Measurements from ENCODE around the gene EPS8.

Gene EPS8

GRCh38 chr12:15697201-15697600, 92.0 kb downstream of the EPS8 start:
- Histone ChIP-seq H3K4me3 (ENCODE audit: insufficient read depth in 1 of 2, low read depth in 1 of 2, low read length in 2 of 2) (no peak overlapping the region), H2AFZ (ENCODE audit: low read depth, low read length) (no peak overlapping the region), H3K9me3 (ENCODE audit: control insufficient read depth, low read length) (no peaks in the 10 kb centered on the region), H3K4me2 (ENCODE audit: low read length, poor library complexity, severe bottlenecking) (no peak overlapping the region), H2BK5ac (ENCODE audit: low read depth, low read length, poor library complexity, severe bottlenecking) (no peak overlapping the region), H3K14ac (ENCODE audit: low read length in 2 of 2) (peak overlapping the region in 1 of 2 experiments; percentile 75), H4K91ac (ENCODE audit: low read length) (peak overlapping the region; percentile 61), H3K27ac (ENCODE audit: low read length, poor library complexity, severe bottlenecking) (no peak overlapping the region), H2BK15ac (ENCODE audit: low read depth, poor library complexity, severe bottlenecking) (no peak overlapping the region), H3K9ac (ENCODE audit: low read length) (no peak overlapping the region), H3K23ac (ENCODE audit: low read length in 2 of 2) (no peak overlapping the region), H2BK12ac (ENCODE audit: low read length in 2 of 2) (peak overlapping the region; percentile 89), H3K4ac (ENCODE audit: low read depth in 1 of 2, low read length in 2 of 2) (peak overlapping the region in 1 of 2 experiments; percentile 73), H3K18ac (ENCODE audit: low read depth in 1 of 2, low read length in 2 of 2) (peak overlapping the region; percentile 62 to 90), H2AK5ac (ENCODE audit: low read length, severe bottlenecking) (peak overlapping the region; percentile 69), H3K36me3 (ENCODE audit: control insufficient read depth in 1 of 2, insufficient read depth in 2 of 2, low read depth in 1 of 2, low read length in 2 of 2) (no peaks in the 10 kb centered on the region), H4K8ac (ENCODE audit: low read length) (peak overlapping the region; percentile 72), H3K27me3 (ENCODE audit: control insufficient read depth in 1 of 2, insufficient read depth in 1 of 2, low read length in 2 of 2) (no peaks in the 10 kb centered on the region), H3K79me1 (replicated peaks; ENCODE audit: low read length, poor library complexity, severe bottlenecking) (peaks cover 1% of the 10 kb centered on the region), H2BK120ac (ENCODE audit: low read depth, low read length) (peak overlapping the region; percentile 34), H3K4me1 (ENCODE audit: control insufficient read depth, insufficient read depth, low read depth, low read length) (peaks cover 5% of the 10 kb centered on the region)
- 41% methylated on average over 2 of the region's 2 CpGs for WGBS
- DNase-seq: no peak

- Histone ChIP-seq H3K36me3 (ENCODE audit: control insufficient read depth in 1 of 2, insufficient read depth in 2 of 2, low read depth in 1 of 2, low read length in 2 of 2) (no peaks in the 10 kb centered on the region), H3K9me3 (ENCODE audit: control insufficient read depth, low read length) (no peaks in the 10 kb centered on the region), H4K91ac (ENCODE audit: low read length) (no peak overlapping the region), H3K27ac (ENCODE audit: low read length, poor library complexity, severe bottlenecking) (no peak overlapping the region), H3K79me1 (replicated peaks; ENCODE audit: low read length, poor library complexity, severe bottlenecking) (peaks cover 1% of the 10 kb centered on the region), H3K18ac (ENCODE audit: low read depth in 1 of 2, low read length in 2 of 2) (peak overlapping the region in 1 of 2 experiments; percentile 21), H3K27me3 (ENCODE audit: control insufficient read depth in 1 of 2, insufficient read depth in 1 of 2, low read length in 2 of 2) (no peaks in the 10 kb centered on the region), H3K4me3 (ENCODE audit: insufficient read depth in 1 of 2, low read depth in 1 of 2, low read length in 2 of 2) (peak overlapping the region in 1 of 2 experiments; percentile 3), H3K23ac (ENCODE audit: low read length in 2 of 2) (no peak overlapping the region), H3K4me2 (ENCODE audit: low read length, poor library complexity, severe bottlenecking) (no peak overlapping the region), H2BK12ac (ENCODE audit: low read length in 2 of 2) (peak overlapping the region in 1 of 2 experiments; percentile 83), H3K4ac (ENCODE audit: low read depth in 1 of 2, low read length in 2 of 2) (no peak overlapping the region), H4K8ac (ENCODE audit: low read length) (no peak overlapping the region), H2BK120ac (ENCODE audit: low read depth, low read length) (no peak overlapping the region), H2AK5ac (ENCODE audit: low read length, severe bottlenecking) (no peak overlapping the region), H2BK15ac (ENCODE audit: low read depth, poor library complexity, severe bottlenecking) (no peak overlapping the region), H2BK5ac (ENCODE audit: low read depth, low read length, poor library complexity, severe bottlenecking) (no peak overlapping the region), H2AFZ (ENCODE audit: low read depth, low read length) (no peak overlapping the region), H3K4me1 (ENCODE audit: control insufficient read depth, insufficient read depth, low read depth, low read length) (peaks cover 7% of the 10 kb centered on the region), H3K9ac (ENCODE audit: low read length) (peak overlapping the region; percentile 39), H3K14ac (ENCODE audit: low read length in 2 of 2) (peak overlapping the region in 1 of 2 experiments; percentile 20)
- peak; percentile 71 for DNase-seq
- WGBS: 100% methylated on average over 1 of the region's 2 CpGs
Observed at GRCh38 chr12:15693228-15693911, 95.8 kb downstream of the EPS8 start.

GRCh38 chr12:15691388-15691787, 97.8 kb downstream of the EPS8 start:
- Histone ChIP-seq H3K14ac (ENCODE audit: low read length in 2 of 2) (no peak overlapping the region), H3K4me1 (ENCODE audit: control insufficient read depth, insufficient read depth, low read depth, low read length) (peaks cover 7% of the 10 kb centered on the region), H3K27me3 (ENCODE audit: control insufficient read depth in 1 of 2, insufficient read depth in 1 of 2, low read length in 2 of 2) (no peaks in the 10 kb centered on the region), H3K9ac (ENCODE audit: low read length) (no peak overlapping the region), H3K27ac (ENCODE audit: low read length, poor library complexity, severe bottlenecking) (no peak overlapping the region), H3K4ac (ENCODE audit: low read depth in 1 of 2, low read length in 2 of 2) (no peak overlapping the region), H3K36me3 (ENCODE audit: control insufficient read depth in 1 of 2, insufficient read depth in 2 of 2, low read depth in 1 of 2, low read length in 2 of 2) (no peaks in the 10 kb centered on the region), H3K9me3 (ENCODE audit: control insufficient read depth, low read length) (no peaks in the 10 kb centered on the region), H4K8ac (ENCODE audit: low read length) (no peak overlapping the region), H2BK5ac (ENCODE audit: low read depth, low read length, poor library complexity, severe bottlenecking) (no peak overlapping the region), H2AFZ (ENCODE audit: low read depth, low read length) (no peak overlapping the region), H2AK5ac (ENCODE audit: low read length, severe bottlenecking) (no peak overlapping the region), H2BK12ac (ENCODE audit: low read length in 2 of 2) (no peak overlapping the region), H3K23ac (ENCODE audit: low read length in 2 of 2) (no peak overlapping the region), H2BK15ac (ENCODE audit: low read depth, poor library complexity, severe bottlenecking) (no peak overlapping the region), H3K18ac (ENCODE audit: low read depth in 1 of 2, low read length in 2 of 2) (peak overlapping the region in 1 of 2 experiments; percentile 54), H3K4me2 (ENCODE audit: low read length, poor library complexity, severe bottlenecking) (no peak overlapping the region), H4K91ac (ENCODE audit: low read length) (no peak overlapping the region), H3K79me1 (replicated peaks; ENCODE audit: low read length, poor library complexity, severe bottlenecking) (no peaks in the 10 kb centered on the region), H3K4me3 (ENCODE audit: insufficient read depth in 1 of 2, low read depth in 1 of 2, low read length in 2 of 2) (no peak overlapping the region), H2BK120ac (ENCODE audit: low read depth, low read length) (no peak overlapping the region)
- 91% methylated on average over 3 of the region's 4 CpGs for WGBS
- no peak for DNase-seq

DNA sequence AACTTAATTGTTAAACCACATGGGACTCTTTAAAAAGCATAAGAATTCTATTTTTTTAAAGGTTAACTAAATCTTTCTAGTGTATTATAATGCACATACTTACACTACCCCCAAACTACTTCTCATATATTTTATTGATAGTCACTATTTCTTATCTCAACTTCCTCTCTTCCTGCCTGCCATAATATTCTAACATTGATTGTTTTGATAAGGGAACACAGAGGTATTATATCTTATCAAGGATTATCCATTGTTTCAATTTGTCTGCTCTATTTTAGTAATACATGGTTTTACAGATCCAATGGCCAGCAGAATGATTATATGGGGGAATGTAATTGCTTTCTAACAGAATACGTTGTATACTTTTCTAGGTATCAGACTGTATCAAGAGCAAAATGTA, 98.9 kb downstream of the EPS8 start:
- Histone ChIP-seq H2AFZ (ENCODE audit: low read depth, low read length) (no peak overlapping the region), H3K4me3 (ENCODE audit: insufficient read depth in 1 of 2, low read depth in 1 of 2, low read length in 2 of 2) (no peak overlapping the region), H3K79me1 (replicated peaks; ENCODE audit: low read length, poor library complexity, severe bottlenecking) (no peaks in the 10 kb centered on the region), H2BK12ac (ENCODE audit: low read length in 2 of 2) (no peak overlapping the region), H2BK120ac (ENCODE audit: low read depth, low read length) (no peak overlapping the region), H3K36me3 (ENCODE audit: control insufficient read depth in 1 of 2, insufficient read depth in 2 of 2, low read depth in 1 of 2, low read length in 2 of 2) (no peaks in the 10 kb centered on the region), H4K8ac (ENCODE audit: low read length) (no peak overlapping the region), H3K9me3 (ENCODE audit: control insufficient read depth, low read length) (no peaks in the 10 kb centered on the region), H3K23ac (ENCODE audit: low read length in 2 of 2) (no peak overlapping the region), H2BK15ac (ENCODE audit: low read depth, poor library complexity, severe bottlenecking) (no peak overlapping the region), H3K27ac (ENCODE audit: low read length, poor library complexity, severe bottlenecking) (no peak overlapping the region), H3K4me2 (ENCODE audit: low read length, poor library complexity, severe bottlenecking) (no peak overlapping the region), H3K27me3 (ENCODE audit: control insufficient read depth in 1 of 2, insufficient read depth in 1 of 2, low read length in 2 of 2) (no peaks in the 10 kb centered on the region), H3K4me1 (ENCODE audit: control insufficient read depth, insufficient read depth, low read depth, low read length) (peaks cover 7% of the 10 kb centered on the region), H3K14ac (ENCODE audit: low read length in 2 of 2) (no peak overlapping the region), H3K18ac (ENCODE audit: low read depth in 1 of 2, low read length in 2 of 2) (no peak overlapping the region), H3K4ac (ENCODE audit: low read depth in 1 of 2, low read length in 2 of 2) (no peak overlapping the region), H4K91ac (ENCODE audit: low read length) (no peak overlapping the region), H2BK5ac (ENCODE audit: low read depth, low read length, poor library complexity, severe bottlenecking) (no peak overlapping the region), H3K9ac (ENCODE audit: low read length) (no peak overlapping the region), H2AK5ac (ENCODE audit: low read length, severe bottlenecking) (no peak overlapping the region)
- no peak for DNase-seq
- WGBS: 100% methylated on average over 1 of the region's 1 CpG

Measured in mesenchymal stem cell (in vitro differentiated cells and primary cell).